Activated naive CD4-positive, alpha-beta T cell treated with anti-CD3 and anti-CD28 coated beads for 36 hours (primary cell): Measurements from ENCODE around the gene CCNB2. TPM values are rescaled to one million over a fixed set of nuclear protein-coding genes. Genes with fewer than 3 reads are reported as not detected.

ENCODE experiments used
- CTCF ChIA-PET: fragments of 350-600 bp; sonication (Branson Sonifier 250); formaldehyde crosslinking; loops from one replicate; lab custom pipeline; 2021; ENCODE audit warnings: antibody characterized with exemption; lab: Charles Lee
- DNase-seq: peaks from one replicate; pipeline ENCODE4 v3.0.0-alpha.2; 2020
- H3K27ac Mint-ChIP-seq: one replicate; pipeline ENCODE4 v1.8.0; 2021; ENCODE audit warnings: mild to moderate bottlenecking, mixed read lengths
- H3K27me3 Mint-ChIP-seq: one replicate; pipeline ENCODE4 v1.8.0; 2021; ENCODE audit warnings: low read depth, mixed read lengths
- H3K36me3 Mint-ChIP-seq: one replicate; pipeline ENCODE4 v1.8.0; 2021; ENCODE audit warnings: low read depth, mixed read lengths
- H3K4me1 Mint-ChIP-seq: one replicate; pipeline ENCODE4 v1.8.0; 2021; ENCODE audit warnings: low read depth, mixed read lengths
- H3K4me3 Mint-ChIP-seq: one replicate; pipeline ENCODE4 v1.8.0; 2021; ENCODE audit warnings: mild to moderate bottlenecking, moderate library complexity, mixed read lengths
- H3K9me3 Mint-ChIP-seq: one replicate; pipeline ENCODE4 v1.8.0; 2021; ENCODE audit warnings: mixed read lengths
- intact Hi-C: fragments of 100-400 bp; cut with micrococcal nuclease; formaldehyde crosslinking; loops from one replicate; pipeline ENCODE4 v1.15.1; 2023
- total RNA-seq, 2 experiments: library from RNA; stranded (reverse); gene quantifications; one replicate each; pipeline ENCODE4 v1.2.3, GENCODE V29; 2021

Gene CCNB2
- total RNA-seq, result 10 to 100 TPM; 93.1 to 98.2 TPM

DNA sequence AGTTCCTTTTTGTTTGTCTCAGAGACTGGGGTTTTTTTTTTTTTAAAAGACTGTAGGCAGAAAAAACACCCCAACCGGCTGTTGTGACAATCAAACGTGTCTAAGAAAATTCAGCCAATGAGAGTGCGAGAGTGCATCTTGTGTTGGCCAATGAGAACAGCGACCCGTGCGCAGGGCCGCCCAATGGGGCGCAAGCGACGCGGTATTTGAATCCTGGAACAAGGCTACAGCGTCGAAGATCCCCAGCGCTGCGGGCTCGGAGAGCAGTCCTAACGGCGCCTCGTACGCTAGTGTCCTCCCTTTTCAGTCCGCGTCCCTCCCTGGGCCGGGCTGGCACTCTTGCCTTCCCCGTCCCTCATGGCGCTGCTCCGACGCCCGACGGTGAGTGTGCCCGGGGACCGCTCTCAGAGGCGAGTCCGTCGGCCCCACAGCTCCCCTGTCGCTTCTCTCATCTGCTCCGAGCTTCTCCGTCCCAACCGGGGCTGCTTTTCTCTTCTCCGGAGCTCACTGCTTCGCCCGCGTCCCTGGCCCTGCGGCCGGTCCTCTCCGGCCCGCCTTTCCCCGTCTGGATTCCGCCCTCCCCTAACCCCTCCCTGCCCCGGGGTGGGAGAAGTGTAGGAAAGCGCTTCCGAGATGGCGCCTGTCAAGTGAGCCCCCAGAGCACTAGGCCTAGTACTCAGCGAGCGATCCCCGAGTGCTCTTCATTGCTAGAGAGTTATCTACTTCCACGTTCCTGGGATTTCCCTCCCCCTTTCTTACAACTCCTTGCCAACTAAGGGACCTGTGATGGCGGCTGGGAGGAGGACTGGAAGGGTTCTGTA is at the start of gene CCNB2:
Gene CCNB2, plus strand, starts transcription at position 235 of the 821 bp plus-strand sequence. Its CDS starts 123 bp downstream, at position 358.
- Mint-ChIP-seq H3K27ac (peak within 1 kb of the TSS; percentile 91), H3K9me3 (no peaks in the 10 kb centered on the region), H3K4me3 (peak within 1 kb of the TSS; percentile 93), H3K27me3 (no peaks in the 10 kb centered on the region), H3K4me1 (peaks cover 11% of the 10 kb centered on the region), H3K36me3 (peaks cover 24% of the 10 kb centered on the region)
- intact Hi-C loops, result loop anchor here (1.0 kb wide), 2 partner anchors 118 to 172 kb away; partner anchors contain the start of genes RNF111 and SLTM
- peak; percentile 91 for DNase-seq
- CTCF ChIA-PET, result interaction anchor here (0.7 kb wide), 1 partner anchor 401 kb away, joined by 3 read pairs; no protein-coding TSS in a partner anchor

DNA sequence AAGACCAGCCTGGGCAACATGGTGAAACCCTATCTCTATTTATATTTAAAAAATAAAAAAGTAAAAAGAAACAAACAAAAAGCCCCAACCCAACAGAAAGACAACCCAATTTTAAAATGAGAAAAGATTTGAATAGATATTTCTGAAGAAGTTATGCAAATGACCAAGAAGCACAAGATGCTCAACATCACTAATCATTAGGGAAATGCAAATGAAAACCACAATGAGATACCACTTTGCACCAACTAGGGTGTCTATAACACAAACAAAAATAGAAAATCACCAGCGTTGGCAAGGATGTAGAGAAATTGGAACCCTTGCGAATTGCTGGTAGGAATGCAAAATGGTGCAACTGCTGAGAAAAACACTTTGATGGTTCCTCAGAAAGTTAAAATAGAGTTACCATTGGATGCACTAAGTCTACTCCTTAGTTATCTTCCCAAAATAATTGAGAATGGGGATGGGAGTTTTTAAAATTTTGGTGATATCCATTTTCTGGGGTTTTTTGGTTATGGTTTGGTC is 45.8 kb upstream of the CCNB2 start:
- CTCF ChIA-PET, result interaction anchor here (0.9 kb wide), 1 partner anchor 19 kb away, joined by 3 read pairs; no protein-coding TSS in a partner anchor
- DNase-seq, result no peak
- H3K36me3 Mint-ChIP-seq, result peaks cover 21% of the 10 kb centered on the region

DNA sequence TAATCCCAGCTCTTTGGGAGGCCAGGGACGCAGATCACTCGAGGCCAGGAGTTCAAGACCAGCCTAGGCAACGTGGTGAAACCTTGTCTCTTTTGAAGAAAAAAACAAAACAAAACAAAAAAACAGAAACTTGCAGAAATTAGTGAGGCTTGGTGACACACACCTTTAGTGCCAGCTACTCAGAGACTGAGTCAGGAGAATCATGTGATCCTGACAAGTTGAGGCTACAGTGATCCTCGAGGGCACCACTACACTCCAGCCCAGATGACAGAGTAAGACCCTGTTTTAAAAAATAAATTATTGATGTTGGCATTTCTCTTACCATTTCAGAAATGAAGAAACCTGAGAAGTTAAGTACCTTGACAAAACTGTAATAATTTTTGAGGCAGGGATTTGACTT is 44.6 kb upstream of the CCNB2 start:
- no peak overlapping the region for H3K4me3 Mint-ChIP-seq
- no peak overlapping the region for H3K27ac Mint-ChIP-seq
- H3K9me3 Mint-ChIP-seq, result no peaks in the 10 kb centered on the region
- CTCF ChIA-PET, result no interaction called here
- intact Hi-C loops, result no loop called here
- no peak for DNase-seq
- no peaks in the 10 kb centered on the region for H3K27me3 Mint-ChIP-seq
- peaks cover 2% of the 10 kb centered on the region for H3K4me1 Mint-ChIP-seq
- peaks cover 22% of the 10 kb centered on the region for H3K36me3 Mint-ChIP-seq

More for the DNA sequence above, 45.8 kb upstream of the CCNB2 start:
- no peaks in the 10 kb centered on the region for H3K9me3 Mint-ChIP-seq
- no peaks in the 10 kb centered on the region for H3K27me3 Mint-ChIP-seq
- no peak overlapping the region for H3K4me3 Mint-ChIP-seq
- intact Hi-C loops, result no loop called here
- H3K27ac Mint-ChIP-seq, result no peak overlapping the region
- peaks cover 2% of the 10 kb centered on the region for H3K4me1 Mint-ChIP-seq

DNA sequence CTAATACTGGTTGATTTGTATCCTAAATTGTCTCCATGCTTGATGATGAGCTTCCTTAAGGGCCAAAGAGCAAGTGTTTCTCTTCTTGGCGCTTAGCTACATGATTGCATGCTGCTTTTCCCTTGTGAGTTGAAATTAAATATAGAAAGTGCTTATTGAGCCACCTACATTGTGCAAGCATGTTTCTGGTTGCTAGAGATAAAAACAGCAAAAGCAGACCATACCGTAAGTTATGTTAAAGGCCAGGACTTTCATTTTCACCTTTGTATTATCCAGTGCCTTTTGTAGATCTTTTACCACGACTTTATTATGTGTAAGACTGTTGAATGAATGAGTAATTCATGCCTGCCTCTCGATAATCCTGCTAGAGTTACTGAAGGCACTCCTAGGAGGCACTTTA is 41.9 kb upstream of the CCNB2 start:
- Mint-ChIP-seq H3K27ac (no peak overlapping the region), H3K9me3 (no peaks in the 10 kb centered on the region), H3K27me3 (no peaks in the 10 kb centered on the region), H3K4me3 (no peak overlapping the region), H3K4me1 (peaks cover 4% of the 10 kb centered on the region), H3K36me3 (peaks cover 27% of the 10 kb centered on the region)
- intact Hi-C loops, result no loop called here
- no peak for DNase-seq
- CTCF ChIA-PET, result no interaction called here

DNA sequence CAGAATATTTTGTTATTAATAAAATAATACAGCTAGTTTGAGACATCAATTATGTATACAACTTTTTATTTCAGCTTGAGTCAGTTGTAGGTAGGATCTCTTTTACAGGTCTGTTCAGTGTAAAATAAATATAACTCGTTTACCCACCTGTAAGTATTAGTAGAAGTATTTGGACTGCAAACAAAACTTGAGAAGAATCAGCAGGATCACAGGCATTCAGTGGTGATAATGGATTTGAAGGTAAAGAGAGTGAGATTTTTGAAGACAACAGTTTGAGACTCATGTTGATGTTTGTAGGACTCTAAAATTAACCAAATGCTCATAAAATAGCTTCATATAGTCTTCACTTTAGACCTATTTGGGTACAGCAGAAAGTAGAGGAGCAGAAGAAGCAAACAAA is 35.5 kb upstream of the CCNB2 start:
- Mint-ChIP-seq H3K27me3 (no peaks in the 10 kb centered on the region), H3K36me3 (peaks cover 32% of the 10 kb centered on the region)

DNA sequence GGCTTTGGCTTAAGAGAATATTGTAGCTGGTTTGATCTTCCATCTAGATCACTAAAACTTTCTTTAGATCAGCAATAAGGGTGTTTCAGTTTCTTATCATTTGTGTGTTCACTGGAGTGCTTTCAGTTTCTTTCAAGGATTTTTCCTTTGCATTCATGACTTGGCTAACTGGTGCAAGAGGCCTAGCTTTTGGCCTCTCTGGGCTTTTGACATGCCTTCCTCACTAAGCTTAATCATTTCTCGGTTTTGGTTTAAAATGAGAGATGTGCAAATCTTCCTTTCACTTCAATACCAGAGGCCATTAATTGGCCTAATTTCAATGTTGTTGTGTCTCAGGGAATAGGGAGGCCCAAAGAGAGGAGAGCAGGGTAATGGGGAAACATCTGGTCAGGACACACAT is 30.3 kb upstream of the CCNB2 start:
- H3K4me1 Mint-ChIP-seq, result peaks cover 9% of the 10 kb centered on the region
- H3K27ac Mint-ChIP-seq, result peak overlapping the region; percentile 31
- CTCF ChIA-PET, result interaction anchor here (1.1 to 1.2 kb wide), 2 partner anchors 36 to 95 kb away, joined by 3 to 4 read pairs; no protein-coding TSS in a partner anchor
- intact Hi-C loops, result no loop called here
- H3K9me3 Mint-ChIP-seq, result no peaks in the 10 kb centered on the region
- no peak overlapping the region for H3K4me3 Mint-ChIP-seq
- peaks cover 27% of the 10 kb centered on the region for H3K36me3 Mint-ChIP-seq
- H3K27me3 Mint-ChIP-seq, result no peaks in the 10 kb centered on the region
- no peak for DNase-seq

More for the DNA sequence above, 35.5 kb upstream of the CCNB2 start:
- intact Hi-C loops, result no loop called here
- no peak overlapping the region for H3K4me3 Mint-ChIP-seq
- CTCF ChIA-PET, result interaction anchor here (0.7 kb wide), 1 partner anchor 11 kb away, joined by 4 read pairs; no protein-coding TSS in a partner anchor
- H3K9me3 Mint-ChIP-seq, result no peaks in the 10 kb centered on the region
- no peak overlapping the region for H3K27ac Mint-ChIP-seq
- DNase-seq, result no peak
- H3K4me1 Mint-ChIP-seq, result peaks cover 7% of the 10 kb centered on the region

DNA sequence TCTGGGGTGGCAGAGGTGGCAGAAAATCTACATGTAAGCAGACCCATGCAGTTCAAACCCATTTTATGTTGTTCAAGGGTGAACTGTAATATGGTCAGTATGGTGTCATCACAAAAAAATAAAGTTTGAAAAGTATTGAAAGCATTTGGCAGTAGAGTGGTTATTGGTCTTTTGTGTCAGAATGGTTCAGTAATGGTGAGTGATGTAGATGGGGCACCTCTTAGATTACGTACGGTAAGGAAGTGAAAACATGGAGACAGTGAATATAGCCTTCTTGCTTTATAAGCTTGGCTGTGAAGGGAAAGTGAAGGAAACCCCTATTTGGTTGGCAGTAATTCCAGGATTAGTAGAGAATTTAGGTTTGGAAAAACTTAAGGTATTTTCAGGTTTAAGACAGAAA is 17.2 kb upstream of the CCNB2 start:
- Mint-ChIP-seq H3K36me3 (peaks cover 15% of the 10 kb centered on the region), H3K9me3 (no peaks in the 10 kb centered on the region), H3K27ac (no peak overlapping the region), H3K27me3 (no peaks in the 10 kb centered on the region), H3K4me1 (no peaks in the 10 kb centered on the region), H3K4me3 (no peak overlapping the region)
- intact Hi-C loops, result no loop called here
- no peak for DNase-seq
- CTCF ChIA-PET, result interaction anchor here (1.0 kb wide), 1 partner anchor 10 kb away, joined by 3 read pairs; no protein-coding TSS in a partner anchor

DNA sequence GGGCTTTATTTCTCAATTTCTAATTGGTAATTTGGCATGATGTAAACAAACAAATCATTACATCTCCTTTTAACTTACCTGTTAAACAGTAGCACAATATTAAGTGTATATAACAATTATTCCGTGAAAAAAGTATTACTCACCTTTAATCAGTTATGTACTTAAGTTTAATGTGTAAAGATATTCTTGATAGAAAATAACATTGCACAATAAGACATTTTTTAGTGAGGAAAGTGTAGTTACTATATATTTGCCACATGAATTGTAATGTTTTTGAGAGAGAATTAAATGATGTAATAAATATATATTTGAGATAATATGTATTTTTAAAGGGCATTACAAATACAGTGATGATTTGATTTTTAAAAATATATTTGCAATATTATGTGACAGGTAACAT is 10.9 kb upstream of the CCNB2 start:
- intact Hi-C loops, result no loop called here
- Mint-ChIP-seq H3K27ac (no peak overlapping the region), H3K36me3 (peaks cover 17% of the 10 kb centered on the region), H3K4me3 (no peak overlapping the region), H3K4me1 (peaks cover 4% of the 10 kb centered on the region), H3K27me3 (no peaks in the 10 kb centered on the region), H3K9me3 (no peaks in the 10 kb centered on the region)
- DNase-seq, result no peak
- CTCF ChIA-PET, result no interaction called here

DNA sequence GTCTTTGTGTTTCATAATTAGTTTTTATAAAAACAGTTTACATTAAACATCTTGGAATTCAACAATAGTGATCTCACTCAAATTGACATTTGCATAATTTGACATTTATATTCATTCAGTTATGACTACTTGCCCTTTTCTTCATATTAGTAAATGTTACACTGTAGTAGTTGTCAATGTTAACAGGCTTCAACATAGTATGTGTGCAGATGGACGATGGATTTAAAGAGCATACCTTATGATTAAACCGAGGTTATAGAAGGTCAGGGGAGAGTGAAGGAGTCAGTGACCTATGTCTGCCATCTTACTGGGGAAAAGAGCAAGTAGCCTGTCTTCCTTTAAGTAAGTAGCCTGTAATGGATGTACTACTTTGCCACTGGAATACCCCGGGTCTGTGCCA is 8.5 kb upstream of the CCNB2 start:
- no peak for DNase-seq
- CTCF ChIA-PET, result no interaction called here
- Mint-ChIP-seq H3K27ac (no peak overlapping the region), H3K4me3 (no peak overlapping the region), H3K36me3 (peaks cover 16% of the 10 kb centered on the region), H3K4me1 (peaks cover 7% of the 10 kb centered on the region), H3K27me3 (no peaks in the 10 kb centered on the region), H3K9me3 (no peaks in the 10 kb centered on the region)
- intact Hi-C loops, result no loop called here

DNA sequence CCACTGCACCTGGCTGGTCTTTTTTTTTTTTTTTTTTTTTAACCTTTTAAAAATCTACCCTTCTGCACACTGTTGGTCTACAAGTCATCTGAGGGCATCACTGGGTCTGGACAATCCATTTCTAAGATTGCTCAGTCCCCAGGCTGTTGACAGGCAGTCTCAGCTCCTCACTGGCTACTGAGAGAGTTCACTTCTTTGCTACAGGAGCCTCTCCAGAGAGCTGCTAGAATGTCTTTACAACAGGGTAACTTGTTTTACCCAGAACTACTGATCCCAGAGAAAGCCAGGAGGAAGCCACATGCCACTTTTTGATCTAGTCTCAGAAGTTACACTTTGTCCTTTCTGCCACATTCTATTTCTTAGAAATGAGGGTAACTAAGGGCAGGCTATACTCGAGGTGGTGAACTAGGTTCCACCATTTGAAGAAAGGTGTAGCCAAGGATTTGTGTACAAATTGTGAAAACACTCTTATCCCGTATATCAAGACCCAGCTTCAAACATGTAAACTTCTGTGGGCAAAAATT is 5.7 kb upstream of the CCNB2 start:
- Mint-ChIP-seq H3K4me1 (peaks cover 9% of the 10 kb centered on the region), H3K27me3 (no peaks in the 10 kb centered on the region), H3K4me3 (no peak overlapping the region), H3K27ac (no peak overlapping the region), H3K36me3 (peaks cover 11% of the 10 kb centered on the region), H3K9me3 (no peaks in the 10 kb centered on the region)
- no peak for DNase-seq
- intact Hi-C loops, result no loop called here
- CTCF ChIA-PET, result interaction anchor here (0.6 kb wide), 1 partner anchor 846 kb away, joined by 3 read pairs; no protein-coding TSS in a partner anchor

DNA sequence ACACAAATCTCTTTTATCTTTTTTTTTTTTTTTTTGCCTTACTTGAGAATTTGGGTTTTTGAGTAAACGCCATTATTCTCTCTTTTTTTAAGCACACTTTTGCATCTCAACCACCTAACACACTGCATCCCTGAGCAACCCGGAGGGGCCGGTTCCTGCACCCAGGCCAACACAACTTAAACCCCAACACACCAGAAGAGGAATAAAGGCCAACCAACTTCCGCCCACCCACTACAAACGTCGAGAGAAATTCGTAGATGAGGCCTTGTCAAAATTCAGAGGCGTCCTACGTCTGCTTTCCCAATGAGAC is 389 bp upstream of the CCNB2 start:
- Mint-ChIP-seq H3K4me3 (peak overlapping the region; percentile 93), H3K4me1 (peaks cover 11% of the 10 kb centered on the region), H3K27ac (peak overlapping the region; percentile 91), H3K36me3 (peaks cover 22% of the 10 kb centered on the region), H3K9me3 (no peaks in the 10 kb centered on the region), H3K27me3 (no peaks in the 10 kb centered on the region)
- intact Hi-C loops, result no loop called here
- CTCF ChIA-PET, result no interaction called here
- DNase-seq, result no peak

DNA sequence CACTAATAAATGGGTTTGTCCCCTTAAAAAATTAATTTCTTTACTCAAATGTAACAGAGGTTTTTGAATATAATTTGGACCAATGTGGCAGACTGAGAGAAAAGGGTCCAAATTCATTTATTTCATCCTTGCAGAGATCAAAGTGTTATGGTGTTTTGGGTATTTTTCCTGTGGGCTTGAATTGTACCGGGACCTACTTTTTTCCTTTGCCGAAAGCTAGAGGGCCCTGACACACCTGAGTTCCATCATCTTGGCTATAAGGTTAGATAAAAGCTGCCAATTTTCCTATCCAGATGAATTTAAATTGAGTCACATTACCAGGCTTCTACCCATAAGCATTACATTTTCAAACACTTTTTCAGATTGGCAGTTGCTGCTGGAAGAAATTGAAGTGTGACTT is 908 bp downstream of the CCNB2 start:
- CTCF ChIA-PET, result interaction anchor here (0.7 kb wide), 1 partner anchor 400 kb away, joined by 3 read pairs; no protein-coding TSS in a partner anchor
- Mint-ChIP-seq H3K36me3 (peaks cover 22% of the 10 kb centered on the region), H3K27me3 (no peaks in the 10 kb centered on the region), H3K4me3 (peak overlapping the region; percentile 93), H3K9me3 (no peaks in the 10 kb centered on the region), H3K27ac (no peak overlapping the region), H3K4me1 (peaks cover 11% of the 10 kb centered on the region)
- no peak for DNase-seq
- intact Hi-C loops, result loop anchor here (1.0 kb wide), 2 partner anchors 119 to 173 kb away; partner anchors contain the start of genes RNF111 and SLTM
